Calu3 (cell line): Measurements from ENCODE around the gene ECE2. TPM values are rescaled to one million over a fixed set of nuclear protein-coding genes. Genes with fewer than 3 reads are reported as not detected.

Experiments used
- BruUV-seq: library from RNA; stranded (reverse); fragments of 400-500 nt; replicated peaks from 2 replicates; lab custom pipeline; 2021; lab: Mats Ljungman, UMichigan
- CTCF ChIA-PET: fragments of 300-600 bp; sonication (Branson Sonifier 250); formaldehyde crosslinking; loops from one replicate; lab custom pipeline; 2022; ENCODE audit warnings: antibody characterized with exemption; lab: Charles Lee
- DNase-seq: peaks from one replicate; pipeline ENCODE4 v3.0.0; 2022
- H3K27ac Mint-ChIP-seq: one replicate; pipeline ENCODE4 v1.8.0; 2022; ENCODE audit warnings: mixed read lengths; ENCODE audit not compliant: unreplicated experiment
- H3K27me3 Mint-ChIP-seq: one replicate; pipeline ENCODE4 v1.8.0; 2022; ENCODE audit warnings: mixed read lengths; ENCODE audit not compliant: unreplicated experiment
- H3K36me3 Mint-ChIP-seq: one replicate; pipeline ENCODE4 v1.8.0; 2022; ENCODE audit warnings: mild to moderate bottlenecking, moderate library complexity, mixed read lengths; ENCODE audit not compliant: insufficient read depth, unreplicated experiment
- H3K4me1 Mint-ChIP-seq: one replicate; pipeline ENCODE4 v1.8.0; 2022; ENCODE audit warnings: mild to moderate bottlenecking, low read depth, mixed read lengths; ENCODE audit not compliant: unreplicated experiment
- H3K4me3 Mint-ChIP-seq: one replicate; pipeline ENCODE4 v1.8.0; 2022; ENCODE audit warnings: mild to moderate bottlenecking, low read depth, moderate library complexity, mixed read lengths; ENCODE audit not compliant: unreplicated experiment
- H3K9me3 Mint-ChIP-seq: one replicate; pipeline ENCODE4 v1.8.0; 2022; ENCODE audit warnings: low read depth, mixed read lengths; ENCODE audit not compliant: unreplicated experiment
- CTCF ChIP-seq: fragments of 200-600 bp; IDR thresholded peaks from one replicate; pipeline ENCODE4 v1.8.0; 2022; ENCODE audit warnings: antibody characterized with exemption; ENCODE audit not compliant: unreplicated experiment
- intact Hi-C: fragments of 100-400 bp; cut with micrococcal nuclease; formaldehyde crosslinking; loops from one replicate; pipeline ENCODE4 v1.10.0; 2022; ENCODE audit not compliant: unreplicated experiment
- total RNA-seq: library from RNA; stranded (reverse); gene quantifications from 2 replicates; pipeline ENCODE4 v1.2.3, GENCODE V29; 2022

Gene ECE2
- total RNA-seq, 1 experiment from 2014 or later = not detected

DNA sequence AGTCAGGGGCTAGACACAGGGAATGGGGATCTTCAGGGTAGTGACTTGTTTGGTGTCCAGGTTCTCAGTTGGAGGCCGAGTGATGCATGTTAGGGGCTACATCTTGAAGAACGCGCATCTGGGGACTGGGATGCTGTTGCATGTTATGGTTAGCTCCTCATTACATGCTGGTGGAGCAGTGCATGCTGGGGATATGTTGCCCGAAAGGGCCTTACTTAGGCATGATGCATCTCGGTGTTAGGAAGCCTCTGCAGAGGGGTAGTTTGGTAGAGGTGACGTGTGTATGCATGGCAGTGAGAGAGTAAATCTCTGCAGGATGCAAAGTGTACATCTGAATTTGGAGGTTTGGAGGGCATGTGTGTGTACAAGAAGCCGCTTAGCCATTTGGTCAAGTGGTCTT is 41.0 kb downstream of the ECE2 start:
- intact Hi-C loops = no loop called here
- CTCF ChIA-PET = no interaction called here
- H3K27ac Mint-ChIP-seq = peak overlapping the region; percentile 61
- H3K9me3 Mint-ChIP-seq = no peaks in the 10 kb centered on the region
- H3K36me3 Mint-ChIP-seq = peaks cover 79% of the 10 kb centered on the region
- no peaks in the 10 kb centered on the region for H3K27me3 Mint-ChIP-seq
- no peak for TF ChIP-seq CTCF
- H3K4me3 Mint-ChIP-seq = peak overlapping the region; percentile 68
- peaks cover 42% of the 10 kb centered on the region for H3K4me1 Mint-ChIP-seq
- no peak for DNase-seq
- BruUV-seq = TSS peak; percentile 37

DNA sequence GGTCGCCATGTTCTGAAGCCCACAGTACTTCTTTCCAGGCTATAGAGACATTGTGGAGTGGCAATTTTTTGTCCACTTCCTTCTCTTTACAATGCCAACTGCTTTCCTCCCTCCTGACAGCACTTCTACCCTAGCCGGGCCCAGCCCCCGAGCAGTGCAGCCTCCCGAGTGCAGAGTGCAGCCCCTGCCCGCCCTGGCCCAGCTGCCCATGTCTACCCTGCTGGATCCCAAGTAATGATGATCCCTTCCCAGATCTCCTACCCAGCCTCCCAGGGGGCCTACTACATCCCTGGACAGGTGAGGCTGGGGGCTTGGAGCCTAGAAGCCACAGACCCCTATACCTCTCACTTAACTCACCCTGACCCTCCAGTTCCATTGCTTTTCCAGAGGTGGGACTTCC is 41.4 kb downstream of the ECE2 start:
- H3K27ac Mint-ChIP-seq = peak overlapping the region; percentile 1
- H3K4me1 Mint-ChIP-seq = peaks cover 42% of the 10 kb centered on the region

GRCh38 chr3:184320104-184320445 is 44.3 kb downstream of the ECE2 start:
- peaks cover 48% of the 10 kb centered on the region for H3K4me1 Mint-ChIP-seq
- intact Hi-C loops = no loop called here
- no peaks in the 10 kb centered on the region for H3K27me3 Mint-ChIP-seq
- H3K27ac Mint-ChIP-seq = peak overlapping the region; percentile 30
- CTCF ChIA-PET = interaction anchor here (0.5 to 0.8 kb wide), 5 partner anchors 20 to 112 kb away, joined by 3 to 4 read pairs (median 3); no protein-coding TSS in a partner anchor
- TF ChIP-seq CTCF = no peak
- peaks cover 98% of the 10 kb centered on the region for H3K36me3 Mint-ChIP-seq
- peak overlapping the region; percentile 60 for H3K4me3 Mint-ChIP-seq
- peak; percentile 98 for DNase-seq
- BruUV-seq = no TSS peak
- H3K9me3 Mint-ChIP-seq = no peaks in the 10 kb centered on the region

More for the DNA sequence above, 41.4 kb downstream of the ECE2 start:
- no TSS peak for BruUV-seq
- Mint-ChIP-seq H3K9me3 (no peaks in the 10 kb centered on the region), H3K36me3 (peaks cover 83% of the 10 kb centered on the region), H3K27me3 (no peaks in the 10 kb centered on the region), H3K4me3 (peak overlapping the region; percentile 68)
- TF ChIP-seq CTCF = no peak
- CTCF ChIA-PET = no interaction called here
- no peak for DNase-seq
- intact Hi-C loops = no loop called here

DNA sequence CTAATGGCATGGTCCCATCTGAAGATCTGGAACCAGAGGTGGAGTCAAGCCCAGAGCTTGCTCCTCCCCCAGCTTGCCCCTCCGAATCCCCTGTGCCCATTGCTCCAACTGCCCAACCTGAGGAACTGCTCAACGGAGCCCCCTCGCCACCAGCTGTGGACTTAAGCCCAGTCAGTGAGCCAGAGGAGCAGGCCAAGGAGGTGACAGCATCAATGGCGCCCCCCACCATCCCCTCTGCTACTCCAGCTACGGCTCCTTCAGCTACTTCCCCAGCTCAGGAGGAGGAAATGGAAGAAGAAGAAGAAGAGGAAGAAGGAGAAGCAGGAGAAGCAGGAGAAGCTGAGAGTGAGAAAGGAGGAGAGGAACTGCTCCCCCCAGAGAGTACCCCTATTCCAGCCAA is 45.8 kb downstream of the ECE2 start:
- H3K4me1 Mint-ChIP-seq = peaks cover 42% of the 10 kb centered on the region
- H3K36me3 Mint-ChIP-seq = peaks cover 98% of the 10 kb centered on the region

More for the DNA sequence above, 45.8 kb downstream of the ECE2 start:
- no peak overlapping the region for H3K4me3 Mint-ChIP-seq
- H3K27ac Mint-ChIP-seq = peak overlapping the region; percentile 4
- BruUV-seq = TSS peak; percentile 7
- CTCF ChIA-PET = no interaction called here
- H3K9me3 Mint-ChIP-seq = no peaks in the 10 kb centered on the region
- no peaks in the 10 kb centered on the region for H3K27me3 Mint-ChIP-seq
- DNase-seq = no peak
- intact Hi-C loops = no loop called here
- TF ChIP-seq CTCF = no peak
